GM19035 (cell line): ENCODE measurements around the gene EIF2S2.

ENCODE experiments used
- ATAC-seq: cut with Tn5 transposase; IDR thresholded peaks from one replicate; pipeline ENCODE4 v1.9.1; 2021; ENCODE audit not compliant: unreplicated experiment

Gene EIF2S2

DNA sequence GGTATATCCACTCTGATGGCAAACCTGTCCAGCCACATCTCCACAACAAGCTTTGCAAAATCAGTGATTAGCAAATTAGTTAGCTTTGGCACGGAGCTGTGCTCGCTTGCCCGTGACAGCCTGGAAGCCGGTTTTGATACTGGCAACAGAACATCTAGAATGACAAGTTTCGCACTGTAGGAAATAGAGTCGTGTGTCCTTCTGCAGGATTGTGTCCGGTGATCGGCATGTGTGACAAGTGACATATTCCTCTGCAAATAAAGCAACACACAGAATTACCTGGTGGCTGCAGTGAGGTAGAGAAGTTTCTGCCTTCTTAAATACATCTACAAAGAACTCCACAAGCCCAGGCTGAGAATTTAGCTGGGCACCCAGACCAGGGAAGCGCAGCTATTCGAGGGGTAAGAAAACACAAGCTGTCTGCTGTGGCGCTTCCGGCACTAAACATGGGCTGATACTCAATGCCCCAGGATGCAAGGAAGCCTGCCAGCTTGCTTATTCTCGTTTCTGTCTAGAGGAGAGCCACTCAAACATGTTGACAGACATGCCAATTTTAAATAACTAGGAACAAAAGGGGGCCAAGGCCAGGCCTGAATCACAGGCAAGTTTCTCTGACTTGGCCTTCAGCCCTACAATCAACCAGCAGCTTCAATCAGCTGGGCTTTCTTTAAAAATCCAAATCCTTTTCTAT is 22.2 kb downstream of the EIF2S2 start:
- ATAC-seq = no peak

DNA sequence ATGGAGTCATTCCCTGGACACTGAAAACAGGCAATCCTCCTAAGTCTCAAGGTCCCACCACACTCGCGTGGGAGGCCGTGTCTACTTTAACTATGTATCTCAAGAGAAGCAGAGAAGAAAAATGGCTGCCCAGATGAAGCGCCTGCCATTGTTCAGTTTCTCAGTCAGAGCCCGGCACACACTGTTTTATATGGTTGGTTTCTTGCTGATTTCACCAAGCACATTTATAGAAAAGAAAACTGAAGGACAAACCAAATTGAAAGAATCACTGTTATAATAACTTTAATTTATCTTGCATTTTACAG is 22.9 kb downstream of the EIF2S2 start:
- no peak for ATAC-seq

DNA sequence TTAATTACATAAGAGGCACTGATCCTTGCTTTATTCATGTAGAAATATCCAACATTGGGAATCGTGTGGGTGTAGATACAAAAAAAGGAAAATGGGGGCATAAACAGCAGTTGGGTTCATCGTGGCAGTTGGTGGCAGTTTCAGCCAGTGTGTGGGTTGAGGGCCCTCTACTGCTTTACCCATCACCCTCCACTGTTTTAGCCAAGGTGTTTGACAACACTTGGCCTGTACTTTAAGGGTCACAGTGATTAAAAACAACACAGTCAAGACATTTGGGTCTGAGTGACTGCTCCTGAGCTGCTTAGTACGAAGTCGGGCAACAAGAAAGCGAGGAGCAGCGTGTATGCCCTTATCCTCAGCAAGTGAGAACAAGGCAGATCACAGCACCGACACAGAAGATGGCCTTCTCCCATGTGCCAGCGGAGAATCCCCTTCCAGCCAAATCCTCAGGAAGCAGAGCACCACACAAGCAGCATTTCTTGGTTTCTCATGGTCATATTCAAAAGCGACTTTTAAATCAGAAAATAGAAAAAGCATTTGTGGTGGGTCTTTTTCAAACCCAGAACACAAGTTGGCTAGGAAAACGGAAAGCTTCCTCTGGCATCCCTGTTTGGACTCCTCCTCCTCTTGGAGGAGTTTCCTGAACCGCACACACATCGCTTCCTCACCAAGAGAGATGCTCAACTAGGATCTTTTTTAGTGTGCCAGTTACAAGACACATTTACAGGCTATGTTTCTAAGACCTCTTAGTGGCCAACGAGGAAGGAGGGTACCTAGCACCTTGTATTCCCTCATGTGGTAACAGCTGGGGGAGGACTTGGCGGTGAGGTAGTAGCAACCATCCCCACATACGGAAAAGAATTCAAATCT is 23.5 kb downstream of the EIF2S2 start:
- no peak for ATAC-seq

DNA sequence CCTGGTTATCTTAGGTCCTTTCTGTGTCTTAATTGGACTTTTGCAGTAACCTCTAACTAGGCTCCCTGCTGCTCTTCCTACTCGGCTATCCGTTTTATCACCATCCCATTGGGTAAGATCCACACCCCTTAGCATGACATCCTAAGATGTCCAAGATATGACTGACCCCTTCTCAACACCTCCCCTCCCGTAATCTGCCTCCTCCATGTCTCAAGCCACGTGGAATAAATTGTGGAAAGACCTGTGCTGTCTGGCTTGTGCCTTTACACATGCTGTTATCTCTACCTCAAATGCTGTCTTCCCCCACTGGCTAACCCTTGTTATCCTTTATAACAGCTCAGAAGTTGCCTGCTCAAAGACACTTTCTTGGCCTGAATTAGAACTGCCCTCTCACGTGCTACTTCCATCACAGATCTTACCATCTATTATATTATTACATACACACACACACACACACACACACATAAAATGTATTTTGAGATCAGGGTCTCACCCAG is 26.5 kb downstream of the EIF2S2 start:
- no peak for ATAC-seq

DNA sequence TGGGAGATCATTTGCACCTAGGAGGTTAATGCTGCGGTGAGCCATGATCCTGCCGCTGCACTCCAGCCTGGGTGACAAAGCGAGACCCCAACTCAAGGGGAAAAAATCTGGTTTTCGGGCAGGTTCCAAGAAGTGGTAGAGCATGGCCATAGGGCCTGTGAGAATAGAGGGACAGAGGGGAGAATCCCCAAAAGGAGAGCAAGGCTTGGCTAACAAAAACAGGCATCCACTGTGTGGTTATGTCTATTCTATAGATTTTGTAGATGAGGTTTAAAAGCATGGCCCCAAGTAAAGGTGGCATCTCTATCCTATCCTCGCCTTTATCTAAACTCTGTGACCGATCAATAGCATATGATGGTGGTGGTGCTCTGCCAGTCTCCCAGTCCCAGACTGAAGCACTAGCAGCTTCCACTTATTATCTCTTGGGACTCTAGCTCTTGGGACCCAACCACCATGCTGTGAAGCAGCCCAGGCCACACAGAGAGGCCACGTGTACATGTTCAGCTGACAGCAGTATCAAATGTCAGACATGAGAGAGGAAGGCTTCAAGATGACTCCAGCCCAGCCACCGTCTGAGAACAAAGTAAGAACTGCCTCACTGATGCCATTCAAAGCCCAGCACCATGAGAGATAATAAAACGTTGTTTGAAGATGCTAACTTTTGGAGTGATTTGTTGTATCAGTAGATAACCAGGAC is 27.7 kb downstream of the EIF2S2 start:
- ATAC-seq = no peak

DNA sequence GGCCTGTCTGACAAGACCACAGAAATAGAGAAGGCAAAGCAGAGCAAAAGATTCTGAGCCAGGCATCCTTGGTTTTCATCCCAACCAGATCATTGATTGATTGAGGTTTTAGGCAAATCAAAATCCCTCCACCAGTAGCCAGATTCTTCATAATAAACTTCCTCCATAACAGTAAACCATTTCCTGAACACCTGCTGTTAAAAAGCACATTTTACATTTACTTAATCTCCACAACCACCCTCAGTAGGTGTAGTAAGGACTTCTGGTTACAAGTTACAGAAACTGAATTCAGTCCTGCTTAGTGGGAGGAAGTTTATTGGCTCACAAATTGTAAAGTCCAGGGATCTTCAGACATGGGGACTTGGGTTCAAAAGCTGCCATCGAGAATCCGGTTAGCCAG is 28.3 kb downstream of the EIF2S2 start:
- no peak for ATAC-seq

DNA sequence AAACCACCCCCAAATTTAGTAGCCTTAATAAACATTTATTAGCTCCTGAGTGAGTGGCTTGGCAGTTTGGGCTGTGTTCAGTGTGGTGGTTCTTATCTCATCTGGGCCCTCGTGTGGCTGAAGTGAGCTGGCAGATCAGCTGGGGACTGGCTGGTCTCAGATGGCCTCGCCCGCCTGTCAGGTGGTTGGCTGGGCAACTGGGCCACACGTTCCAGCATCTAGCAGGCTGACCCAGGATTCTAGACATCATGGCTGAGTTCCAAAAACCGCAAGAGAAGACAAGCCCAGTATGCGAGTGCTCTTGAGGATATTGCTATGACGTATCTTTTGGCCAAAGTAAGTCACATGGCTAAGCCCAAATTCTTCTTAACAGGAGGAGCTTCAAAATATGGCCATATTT is 28.9 kb downstream of the EIF2S2 start:
- no peak for ATAC-seq

DNA sequence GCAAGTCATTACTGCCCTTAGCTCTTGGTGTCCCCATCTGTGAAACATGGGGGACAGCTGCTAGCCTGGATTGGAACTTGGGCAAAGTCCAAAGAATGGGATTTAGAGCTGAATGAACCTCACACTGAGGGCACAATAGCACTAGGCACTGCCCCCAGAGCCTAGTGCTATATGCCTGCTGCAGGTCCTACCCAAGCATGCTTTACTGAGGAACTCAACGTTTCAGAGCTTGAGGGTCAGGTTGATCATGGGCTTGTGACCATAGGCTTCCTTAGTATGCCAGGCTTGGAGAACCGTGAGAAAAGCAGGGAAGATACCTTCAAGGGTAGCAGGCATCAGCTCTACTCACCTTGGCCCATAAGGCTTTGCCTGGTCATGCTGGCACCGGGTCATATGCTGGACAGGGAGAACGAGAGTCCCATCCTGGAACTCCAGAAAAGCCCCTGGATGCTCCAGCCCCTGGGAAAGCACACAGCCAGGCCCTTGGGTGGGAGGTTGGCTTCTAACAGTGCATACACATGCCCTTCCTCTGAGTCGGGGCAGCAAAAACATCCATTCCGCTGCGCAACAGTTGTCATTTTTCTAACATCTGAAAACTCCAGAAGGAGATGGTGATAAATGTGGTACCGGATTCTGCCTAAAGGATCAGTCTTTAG is 29.7 kb downstream of the EIF2S2 start:
- no peak for ATAC-seq

DNA sequence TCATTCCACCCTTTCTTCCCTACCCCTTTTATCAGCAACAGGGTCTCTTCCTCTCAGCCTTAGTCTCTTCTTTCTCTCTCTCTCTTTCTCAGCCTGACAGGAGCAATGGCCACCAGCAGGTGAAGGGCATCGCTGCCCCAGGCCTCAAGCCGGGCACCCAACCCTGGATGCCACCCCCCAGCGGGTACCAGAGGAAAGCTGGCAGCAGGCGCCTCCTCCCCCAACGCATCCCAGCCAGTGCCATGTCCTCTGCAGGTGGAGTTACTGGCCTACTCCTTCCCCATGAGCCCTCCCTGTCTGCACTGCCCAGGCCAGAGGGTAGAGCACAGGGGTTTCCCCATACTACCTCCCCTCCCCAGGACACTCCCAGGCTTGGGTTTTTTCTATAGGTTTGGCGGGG is 32.2 kb downstream of the EIF2S2 start:
- no peak for ATAC-seq

DNA sequence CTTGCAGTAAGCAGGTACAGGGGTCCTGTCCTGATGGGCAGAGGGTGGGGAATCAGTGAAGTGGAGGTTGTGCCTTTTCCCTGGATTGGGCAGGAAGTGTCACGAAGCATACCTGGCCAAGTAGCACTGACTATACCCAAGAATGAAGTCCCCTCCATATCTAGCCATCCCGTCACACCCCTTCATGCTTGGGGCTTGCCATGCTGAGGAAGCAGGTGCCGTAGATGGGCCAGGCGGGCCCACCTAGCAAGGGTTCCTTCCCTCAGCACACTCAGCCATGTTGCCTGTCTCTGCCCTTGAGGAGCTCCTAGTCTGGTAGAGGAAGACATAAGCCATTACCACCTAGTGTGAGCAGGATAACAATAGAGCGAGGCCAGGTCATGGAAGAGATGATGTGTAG is 33.5 kb downstream of the EIF2S2 start:
- ATAC-seq = no peak

DNA sequence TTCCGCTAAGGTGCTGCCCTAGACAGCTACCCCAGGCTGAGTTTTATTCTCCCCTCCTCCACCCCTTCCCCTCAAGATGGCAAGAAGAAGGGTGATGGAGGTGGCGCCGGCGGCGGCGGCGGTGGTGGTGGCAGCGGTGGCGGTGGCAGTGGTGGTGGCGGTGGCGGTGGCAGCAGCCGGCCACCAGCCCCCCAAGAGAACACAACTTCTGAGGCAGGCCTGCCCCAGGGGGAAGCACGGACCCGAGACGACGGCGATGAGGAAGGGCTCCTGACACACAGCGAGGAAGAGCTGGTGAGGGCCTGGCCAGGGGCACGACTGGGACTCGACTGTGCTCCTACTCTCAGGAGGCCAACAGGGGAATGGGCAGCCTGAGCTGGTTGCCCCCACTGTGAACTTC is 35.1 kb downstream of the EIF2S2 start:
- no peak for ATAC-seq

DNA sequence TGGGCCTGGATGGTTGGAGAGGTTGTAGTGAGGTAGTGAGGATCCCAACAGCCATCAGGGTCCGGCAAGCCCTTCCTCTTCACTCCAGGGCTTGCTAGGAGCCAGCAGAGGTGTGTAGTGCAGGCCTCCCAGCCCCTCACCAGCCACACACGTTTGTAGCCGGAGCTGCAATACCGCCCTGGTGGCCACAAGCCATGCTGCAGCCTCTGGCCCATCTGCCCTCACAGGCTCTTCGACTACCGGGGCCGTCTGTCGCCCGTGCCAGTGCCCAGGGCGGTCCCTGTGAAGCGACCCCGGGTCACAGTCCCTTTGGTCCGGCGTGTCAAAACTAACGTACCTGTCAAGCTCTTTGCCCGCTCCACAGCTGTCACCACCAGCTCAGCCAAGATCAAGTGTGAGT is 36.4 kb downstream of the EIF2S2 start:
- no peak for ATAC-seq

DNA sequence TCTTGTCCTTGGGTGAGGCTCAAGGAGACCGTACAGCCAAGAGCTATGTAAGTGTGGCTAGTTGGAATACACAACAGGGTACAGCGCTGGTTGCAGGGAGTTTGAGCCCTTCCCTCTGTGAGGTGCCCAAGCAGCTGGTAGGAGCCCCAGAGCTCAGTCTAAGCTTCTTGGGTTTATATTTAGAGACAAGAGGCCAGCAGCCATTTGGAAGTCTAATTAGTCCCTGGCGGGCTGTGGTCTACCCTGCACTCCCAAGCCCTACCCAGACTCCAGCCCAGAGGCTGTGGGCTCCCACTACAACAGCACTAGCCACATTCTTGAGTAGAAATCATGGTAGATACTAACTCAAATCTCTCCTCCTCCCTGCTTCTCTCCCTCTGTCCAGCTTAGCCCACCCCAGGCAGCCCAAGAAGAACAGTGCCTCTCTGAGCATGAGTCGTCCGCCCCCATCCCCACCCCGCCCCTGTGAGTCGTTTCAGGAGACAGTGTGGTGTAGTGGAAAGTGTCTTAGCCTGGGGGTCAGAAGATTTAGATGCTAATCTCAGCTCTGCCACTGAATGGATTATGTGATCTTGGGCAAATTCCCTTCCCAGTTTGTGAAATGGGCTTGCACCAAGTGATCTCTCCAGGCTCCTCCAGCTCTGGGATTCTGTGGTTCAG is 37.8 kb downstream of the EIF2S2 start:
- ATAC-seq = no peak

DNA sequence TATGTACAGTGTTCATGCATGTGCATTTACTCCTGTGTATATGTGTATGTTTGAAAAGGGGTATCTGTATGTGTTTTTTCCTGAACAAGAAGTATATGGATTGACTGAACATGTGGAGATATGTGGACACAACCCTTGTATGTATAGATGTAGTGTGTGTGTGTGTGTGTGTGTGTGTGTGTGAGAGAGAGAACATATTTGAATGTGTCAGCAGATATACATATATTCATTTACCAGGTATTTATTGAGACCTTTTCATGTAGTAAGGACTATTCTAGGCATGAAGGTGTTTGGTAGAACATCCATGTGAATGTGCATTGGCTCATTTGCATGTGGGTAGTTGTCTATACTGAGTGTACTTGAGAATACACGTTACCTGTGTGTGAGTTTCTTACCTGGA is 39.3 kb downstream of the EIF2S2 start:
- no peak for ATAC-seq

DNA sequence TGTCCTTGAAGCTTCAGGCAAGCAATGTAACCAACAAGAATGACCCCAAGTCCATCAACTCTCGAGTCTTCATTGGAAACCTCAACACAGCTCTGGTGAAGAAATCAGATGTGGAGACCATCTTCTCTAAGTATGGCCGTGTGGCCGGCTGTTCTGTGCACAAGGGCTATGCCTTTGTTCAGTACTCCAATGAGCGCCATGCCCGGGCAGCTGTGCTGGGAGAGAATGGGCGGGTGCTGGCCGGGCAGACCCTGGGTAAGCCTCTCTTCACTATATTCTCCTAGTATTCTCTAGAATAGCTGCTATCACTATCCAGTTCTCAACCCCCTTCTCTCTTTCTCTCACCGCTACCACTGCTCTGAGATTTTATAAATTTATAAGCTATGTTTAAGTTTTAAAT is 40.0 kb downstream of the EIF2S2 start:
- no peak for ATAC-seq

DNA sequence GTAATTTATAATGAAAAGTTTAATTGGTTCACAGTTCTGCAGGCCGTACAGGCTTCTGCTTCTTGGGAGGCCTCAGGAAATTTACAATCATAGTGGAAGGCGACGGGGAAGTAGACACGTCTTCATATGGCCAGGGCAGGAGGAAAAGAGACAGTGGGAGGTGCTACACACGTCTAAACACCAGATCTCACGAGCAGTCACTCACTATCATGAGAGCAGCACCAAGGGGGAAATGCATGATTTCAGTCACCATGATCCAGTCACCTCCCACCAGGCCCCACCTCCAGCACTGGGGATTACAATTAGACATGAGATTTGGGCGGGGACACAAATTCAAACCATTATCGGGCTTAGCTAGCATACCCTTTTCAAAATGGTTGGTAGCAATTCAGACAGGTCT is 41.2 kb downstream of the EIF2S2 start:
- no peak for ATAC-seq

DNA sequence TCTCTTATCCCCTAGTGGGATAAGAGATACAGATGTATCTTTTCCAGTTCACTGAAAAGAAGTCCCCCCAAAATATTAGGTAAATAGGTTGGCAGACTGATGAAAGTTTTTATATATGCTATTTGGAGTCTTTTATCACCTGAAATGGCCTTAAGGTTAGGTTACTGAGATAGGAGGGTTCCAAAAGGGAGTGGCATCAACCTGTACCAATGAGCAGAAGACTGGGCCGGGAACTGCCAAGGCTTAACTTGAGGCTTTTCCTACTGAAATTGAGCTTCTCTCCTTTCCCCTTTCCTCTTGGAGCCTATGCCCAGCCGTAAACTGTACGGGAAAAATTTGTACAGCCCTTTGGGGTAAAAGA is 42.0 kb downstream of the EIF2S2 start:
- no peak for ATAC-seq

DNA sequence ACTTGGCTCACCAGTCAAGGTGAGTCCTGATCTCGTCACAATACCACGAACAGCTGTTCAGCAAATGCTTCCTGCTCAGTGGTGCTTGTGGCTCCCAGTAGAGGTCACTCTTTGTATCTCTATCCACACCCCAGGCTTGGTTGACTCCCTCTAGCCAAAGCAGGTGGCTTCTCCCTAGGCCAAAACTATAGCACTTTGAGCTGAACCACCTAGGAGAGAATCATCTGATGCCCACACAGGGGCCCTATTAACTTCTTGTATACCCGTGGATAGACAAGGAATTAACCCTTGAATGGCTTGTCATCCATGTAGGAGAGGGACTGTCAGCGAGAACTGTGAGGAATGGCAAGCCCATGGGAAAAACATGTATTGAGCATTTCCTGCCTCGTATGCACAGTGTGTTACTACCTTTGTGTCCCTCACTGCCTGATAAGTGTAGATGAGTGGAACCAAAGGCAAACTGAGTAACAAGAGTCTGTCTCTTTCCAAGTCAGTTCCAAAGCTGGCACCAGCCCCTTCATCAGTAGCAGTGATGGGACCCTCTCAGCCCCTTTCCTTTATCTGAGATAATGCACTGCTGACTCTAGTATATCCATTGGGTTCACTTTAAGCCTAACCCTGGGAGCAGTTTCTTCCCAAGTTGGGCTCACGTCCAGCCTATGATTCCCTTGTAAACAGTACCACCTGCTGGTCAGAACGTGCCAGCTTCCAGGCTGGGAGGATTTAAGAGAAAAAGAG is 42.5 kb downstream of the EIF2S2 start:
- no peak for ATAC-seq

DNA sequence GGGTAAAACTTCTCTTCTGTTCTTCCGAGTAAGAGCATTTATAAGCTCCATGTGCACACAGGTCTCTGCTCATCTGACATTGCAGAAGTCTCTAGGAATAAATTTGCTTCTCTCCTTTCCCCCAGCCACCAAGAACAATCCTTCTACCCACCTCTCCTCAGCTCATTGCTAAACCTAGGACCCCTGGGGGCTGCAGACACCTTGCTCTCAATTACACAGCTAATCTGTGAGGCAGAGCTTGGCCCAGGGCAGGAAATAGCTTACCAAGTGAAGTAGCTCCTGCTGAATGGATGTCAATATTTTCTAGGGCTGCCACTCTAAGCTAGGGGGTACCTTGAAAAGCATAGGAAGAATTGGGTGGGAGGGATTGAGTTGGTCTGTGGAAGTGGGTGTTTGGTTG is 44.0 kb downstream of the EIF2S2 start:
- ATAC-seq = no peak

DNA sequence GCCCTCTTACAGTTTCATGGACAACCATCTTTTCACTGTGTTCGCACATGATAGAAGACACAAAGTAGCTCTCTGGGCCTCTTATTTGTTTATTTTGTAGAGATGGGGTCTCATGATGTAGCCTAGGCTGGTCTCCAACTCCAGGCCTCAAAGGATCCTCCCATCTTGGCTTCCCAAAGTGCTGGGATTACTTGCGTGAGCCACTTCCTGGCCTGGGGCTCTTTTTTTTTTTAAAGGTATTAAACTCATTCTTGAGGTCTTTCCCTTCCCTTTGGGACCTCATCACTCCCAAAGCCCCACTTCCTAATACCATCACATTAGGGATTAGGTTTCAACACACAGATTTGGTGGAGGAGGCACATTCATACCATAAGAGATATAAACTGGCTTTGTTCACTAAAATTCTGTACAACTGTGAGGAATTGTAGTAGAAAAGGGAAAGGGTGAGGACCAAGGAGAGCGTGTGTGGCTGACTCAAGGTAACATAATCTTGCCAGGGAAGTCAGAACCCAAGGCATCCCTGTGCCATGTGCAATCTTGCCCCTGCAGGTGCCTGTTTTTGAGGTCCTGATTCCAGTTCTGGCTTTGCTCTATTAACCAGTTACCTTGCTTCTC is 45.5 kb downstream of the EIF2S2 start:
- no peak for ATAC-seq
